ENCODE measurements around the gene TBC1D16.

The TBC1D16 gene

DNA sequence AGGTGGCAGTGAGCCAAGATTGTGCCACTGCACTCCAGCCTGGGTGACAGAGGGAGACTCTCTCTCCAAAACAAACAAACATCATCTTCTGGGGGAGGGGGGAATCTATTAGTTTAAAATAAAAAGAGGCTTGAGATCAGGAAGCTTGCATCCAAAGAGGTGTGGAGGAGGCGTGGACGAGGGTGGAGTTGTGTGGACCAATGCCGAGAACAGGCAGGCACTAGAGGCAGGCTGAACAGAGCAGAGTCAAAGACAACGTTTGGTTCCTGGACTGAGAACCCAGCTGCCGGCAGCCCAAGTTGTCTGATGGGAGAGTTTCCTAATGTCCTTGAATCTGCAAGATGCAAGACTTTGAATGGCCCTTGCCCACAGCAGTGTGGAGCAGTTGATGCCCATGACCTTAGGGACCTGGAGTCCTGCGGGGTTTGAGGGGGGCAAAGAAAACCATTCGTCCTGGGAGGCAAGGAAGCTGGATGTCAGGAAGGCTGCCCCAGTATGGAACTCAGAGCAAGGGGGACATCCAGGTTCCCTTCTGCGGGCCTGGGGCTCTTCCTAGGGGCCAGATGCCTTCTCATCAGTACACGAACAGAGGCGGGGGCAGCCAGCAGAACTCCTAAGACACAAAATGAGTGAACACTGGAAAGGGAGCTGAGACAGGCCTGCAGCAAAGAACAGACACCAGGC is 9.2 kb downstream of the TBC1D16 start:
- no peak for DNase-seq (ENCODE audit: low read depth in 1 of 2, low spot score in 1 of 2)

DNA sequence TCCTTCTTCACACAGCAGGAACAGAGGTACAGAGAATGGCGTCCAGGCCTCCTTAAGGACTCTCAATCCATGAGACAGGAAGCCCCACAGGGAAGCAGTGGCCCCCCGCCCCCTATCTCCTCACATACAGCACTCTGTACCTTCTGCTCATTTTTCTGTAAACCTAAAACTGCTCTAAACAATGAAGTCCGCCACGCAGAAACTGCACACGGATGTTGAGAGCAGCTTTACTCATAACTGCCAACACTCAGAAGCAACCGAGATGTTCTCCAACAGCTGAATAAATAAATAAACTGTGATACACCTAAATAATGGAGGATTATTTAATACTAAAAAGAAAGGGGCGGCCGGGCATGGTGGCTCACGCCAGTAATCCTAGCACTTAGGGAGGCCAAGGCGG is 9.9 kb downstream of the TBC1D16 start:
- DNase-seq (ENCODE audit: low read depth in 1 of 2, low spot score in 1 of 2), result no peak

DNA sequence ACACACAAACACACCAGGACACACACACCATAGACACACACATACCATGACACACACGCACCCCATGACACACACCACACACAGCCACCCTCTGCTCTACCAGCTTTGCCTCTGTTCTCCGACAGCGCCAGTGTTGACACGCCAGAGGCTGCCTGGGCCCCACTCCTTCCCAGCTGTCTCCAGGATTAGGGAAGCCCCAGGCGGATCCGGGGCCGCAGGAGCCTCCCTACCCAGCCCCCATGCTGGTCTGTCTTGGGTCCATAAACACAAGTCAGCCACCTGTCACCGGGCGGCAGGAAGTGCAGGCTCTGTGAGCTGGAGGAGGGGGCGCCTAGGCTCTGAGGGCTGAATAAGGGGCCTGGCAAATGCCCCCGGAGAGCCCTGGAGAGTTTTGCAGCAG is 10.5 kb downstream of the TBC1D16 start:
- DNase-seq (ENCODE audit: low read depth in 1 of 2, low spot score in 1 of 2), result no peak

DNA sequence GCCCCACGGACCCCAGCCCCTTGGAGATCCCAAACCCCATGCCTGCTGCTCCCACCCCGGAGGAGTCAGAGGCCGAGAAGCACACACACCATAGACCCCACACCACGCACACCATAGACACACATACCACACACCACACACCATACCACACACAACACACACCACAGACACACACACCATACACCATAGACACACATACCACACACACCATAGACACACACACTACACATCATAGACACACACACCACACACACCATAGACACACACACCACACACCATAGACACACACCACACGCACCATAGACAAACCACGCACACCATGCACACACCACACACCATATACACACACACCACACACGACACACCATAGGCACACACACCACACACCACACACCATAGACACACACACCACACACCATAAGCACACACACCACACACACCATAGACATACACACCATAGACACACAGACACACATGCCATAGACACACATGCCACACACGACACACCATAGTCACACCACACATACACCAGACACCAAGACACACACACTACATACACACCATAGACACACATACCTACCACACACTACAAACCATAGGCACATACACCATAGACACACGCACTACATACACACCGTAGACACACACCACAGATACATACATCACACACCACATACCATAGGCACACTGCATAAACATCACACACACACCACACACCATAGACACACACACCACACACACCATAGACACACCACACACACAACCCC is 11.3 kb downstream of the TBC1D16 start:
- DNase-seq (ENCODE audit: low read depth in 1 of 2, low spot score in 1 of 2), result no peak

DNA sequence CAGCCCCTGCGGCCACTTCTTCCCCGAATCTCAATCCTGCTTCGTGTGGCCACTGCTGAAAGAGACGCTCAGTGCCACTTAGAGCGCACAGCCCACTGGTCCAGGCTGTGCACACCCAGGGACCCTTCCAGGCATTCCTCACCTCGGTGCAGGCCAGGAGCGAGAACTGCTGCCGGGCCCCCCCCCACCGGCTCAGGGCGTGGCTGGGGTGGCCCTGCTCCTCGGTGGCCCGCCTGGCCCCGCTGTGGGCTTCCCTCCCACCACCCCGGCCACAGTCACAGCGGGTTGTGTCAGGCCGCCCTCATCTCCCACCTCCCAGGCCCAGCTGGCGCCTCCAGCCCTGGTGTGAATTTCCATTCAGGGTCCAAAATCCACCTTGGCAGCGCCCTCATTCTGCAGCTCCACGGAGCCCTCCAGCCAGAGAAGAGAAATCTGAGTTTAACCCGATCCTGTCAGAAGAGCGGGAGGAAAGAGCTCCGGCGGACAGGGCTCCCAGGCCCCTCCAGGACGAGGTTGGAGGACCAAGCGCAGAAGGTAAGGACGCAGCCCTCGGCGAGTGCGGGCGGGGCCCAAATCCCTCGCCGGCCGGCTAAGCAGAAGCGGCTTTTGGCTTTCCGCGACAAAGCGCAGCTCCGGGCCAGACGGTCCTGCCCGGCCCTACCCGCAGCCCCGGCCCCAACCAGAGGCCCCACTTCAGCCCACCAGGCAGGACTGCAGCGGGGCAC is 12.0 kb downstream of the TBC1D16 start:
- DNase-seq (ENCODE audit: low read depth in 1 of 2, low spot score in 1 of 2), result no peak

DNA sequence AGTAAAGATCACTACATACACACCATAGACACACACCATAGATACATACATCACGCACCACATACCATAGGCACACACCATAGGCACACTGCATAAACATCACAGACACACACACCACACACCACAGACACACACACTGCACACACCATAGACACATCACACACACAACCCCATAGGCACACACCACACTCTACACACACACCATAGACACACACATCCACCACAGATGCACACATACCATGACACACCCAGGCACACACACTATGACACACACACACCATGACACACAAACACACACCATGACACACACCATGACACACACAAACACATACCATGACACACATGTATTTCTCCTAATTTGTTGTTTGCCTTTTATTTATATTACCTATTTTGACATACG is 14.1 kb downstream of the TBC1D16 start:
- DNase-seq (ENCODE audit: low read depth in 1 of 2, low spot score in 1 of 2), result no peak

DNA sequence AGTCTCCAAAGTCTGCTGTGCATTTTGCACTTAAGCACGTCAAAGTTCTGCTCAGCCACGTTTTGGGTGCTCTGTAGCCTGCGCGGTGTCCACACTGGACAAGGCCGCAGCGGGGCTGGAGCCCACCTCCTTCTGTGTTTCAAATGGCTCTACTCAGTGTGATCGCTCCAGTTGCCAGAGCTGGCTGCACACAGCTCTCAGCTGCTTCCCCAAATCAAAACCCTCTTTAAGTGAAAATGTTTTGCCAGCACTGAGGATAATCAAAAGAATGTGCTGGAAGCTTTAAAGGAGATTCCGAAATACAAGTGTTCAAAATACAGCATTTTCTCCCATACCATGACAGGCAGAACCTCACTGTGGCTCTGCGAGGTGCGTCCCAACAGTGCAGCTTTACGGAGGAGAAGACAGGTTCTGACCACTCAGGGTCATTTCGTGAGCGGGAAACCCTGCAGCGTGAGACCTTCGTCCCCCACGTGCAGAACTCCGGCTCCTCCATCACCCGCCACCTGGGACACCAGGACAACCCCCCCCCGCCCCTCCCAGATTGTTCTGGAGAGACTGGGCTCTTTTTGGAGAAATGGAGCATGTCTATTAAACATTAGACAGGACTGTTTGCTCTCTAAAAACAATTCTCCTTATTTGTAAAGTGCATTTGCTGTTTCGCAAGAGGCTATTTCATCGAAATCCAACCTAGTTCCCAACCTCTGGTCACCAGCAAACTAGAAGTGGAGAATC is 16.6 kb downstream of the TBC1D16 start:
- no peak for DNase-seq (ENCODE audit: low read depth in 1 of 2, low spot score in 1 of 2)

DNA sequence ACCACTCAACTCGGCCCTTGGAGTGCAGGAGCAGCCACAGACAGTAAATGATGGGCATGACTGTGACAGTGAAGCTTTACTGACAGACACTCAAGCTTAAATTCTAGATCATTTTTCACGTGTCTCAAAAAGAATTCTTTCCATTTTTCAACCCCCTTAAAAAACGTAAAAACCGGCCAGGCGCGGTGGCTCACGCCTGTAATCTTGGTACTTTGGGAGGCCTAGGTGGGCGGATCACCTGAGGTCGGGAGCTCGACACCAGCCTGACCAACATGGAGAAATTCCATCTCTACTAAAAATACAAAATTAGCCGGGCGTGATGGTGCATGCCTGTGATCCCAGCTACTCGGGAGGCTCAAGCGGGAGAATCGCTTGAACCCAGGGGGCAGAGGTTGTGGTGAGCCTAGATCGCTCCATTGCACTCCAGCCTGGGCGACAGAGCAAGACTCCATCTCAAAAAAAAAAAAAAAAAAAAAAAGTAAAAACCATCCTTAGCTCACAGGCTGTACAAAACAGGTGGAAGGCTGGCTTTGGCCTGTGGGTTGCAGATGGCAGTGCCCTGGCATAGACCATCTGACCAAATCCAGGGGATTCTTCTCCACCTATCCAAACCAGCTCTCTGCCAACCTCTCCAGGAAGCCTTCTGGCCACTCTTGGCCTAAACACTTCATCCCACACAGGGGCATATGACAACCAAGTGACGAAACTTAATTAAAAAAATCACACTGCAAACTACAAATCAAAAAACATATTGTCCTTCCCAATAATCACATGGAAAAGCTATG is 18.3 kb downstream of the TBC1D16 start:
- DNase-seq (ENCODE audit: low read depth in 1 of 2, low spot score in 1 of 2), result no peak

DNA sequence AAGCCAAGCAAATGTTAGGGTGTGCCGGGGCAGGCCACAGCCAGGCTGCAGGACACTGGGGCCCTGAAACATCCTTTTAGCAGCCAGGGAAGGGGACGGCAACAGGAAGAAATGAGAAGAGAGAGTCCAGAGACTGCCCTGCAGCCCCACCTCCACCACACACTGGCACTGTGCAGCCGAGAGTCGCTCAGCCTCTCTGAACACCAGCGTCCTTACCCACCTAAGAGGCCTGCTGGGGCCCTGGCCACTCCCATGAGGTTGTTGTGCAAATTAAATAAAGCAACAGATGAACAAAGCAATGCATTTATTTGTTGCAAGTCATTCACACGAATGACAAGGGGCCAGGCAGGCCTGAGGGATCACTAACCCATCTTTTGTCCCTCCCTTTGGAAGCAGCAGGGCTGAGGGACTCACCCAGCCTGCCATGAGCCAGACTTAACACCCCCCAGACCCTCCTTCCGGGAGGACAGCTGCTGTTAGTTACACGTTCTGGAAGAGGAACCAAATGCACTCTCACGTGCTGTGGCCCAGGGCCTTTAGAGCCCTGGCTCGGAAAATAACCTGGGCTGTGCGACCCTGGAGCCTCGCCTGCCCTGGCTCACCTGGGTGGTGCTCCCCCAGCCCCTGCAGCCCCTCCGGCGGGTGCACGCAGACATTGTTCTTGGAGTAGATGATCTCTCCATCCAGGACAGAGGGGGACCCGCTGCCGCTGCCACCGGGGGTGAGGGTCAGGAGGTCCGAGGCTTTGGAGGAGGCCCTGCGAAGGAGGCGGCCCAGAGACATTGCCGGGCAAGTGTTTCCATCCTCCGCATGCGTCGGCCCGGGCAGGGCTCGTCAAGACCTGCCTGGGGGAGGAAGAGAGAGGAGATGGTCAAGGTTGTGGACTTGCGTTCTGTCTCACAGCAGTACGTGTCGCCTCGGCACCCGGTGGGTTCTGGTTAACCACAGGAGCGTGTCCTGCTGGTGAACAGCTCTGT is 22.6 kb downstream of the TBC1D16 start:
- DNase-seq (ENCODE audit: low read depth in 1 of 2, low spot score in 1 of 2), result no peak

DNA sequence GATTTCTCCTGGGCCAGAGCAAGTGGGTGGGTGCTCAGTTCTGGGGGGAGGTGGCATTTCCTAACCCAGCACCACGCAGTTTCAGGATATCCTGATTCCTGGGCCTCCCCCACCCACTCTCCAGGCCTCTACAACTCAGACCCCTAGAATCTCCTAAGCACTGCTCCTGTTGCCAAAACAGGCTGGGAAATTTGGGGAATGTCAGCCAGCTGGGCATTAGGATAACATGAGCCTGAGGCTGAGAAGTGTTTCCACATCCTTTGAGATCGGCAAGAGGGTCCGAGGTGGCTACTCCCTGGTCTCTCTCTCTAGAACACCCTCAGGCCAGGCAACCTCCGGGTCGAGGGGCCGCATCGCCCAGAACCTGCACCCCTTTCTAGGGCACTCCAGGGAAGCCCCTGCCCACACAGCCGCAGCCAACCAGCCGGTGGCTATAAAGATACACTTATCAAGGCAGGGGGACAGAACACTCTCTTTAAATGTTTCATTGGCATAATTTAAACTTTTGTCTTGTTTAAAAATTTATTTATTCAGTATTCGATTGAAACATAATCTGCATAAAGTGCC is 23.6 kb downstream of the TBC1D16 start:
- DNase-seq (ENCODE audit: low read depth in 1 of 2, low spot score in 1 of 2), result no peak

DNA sequence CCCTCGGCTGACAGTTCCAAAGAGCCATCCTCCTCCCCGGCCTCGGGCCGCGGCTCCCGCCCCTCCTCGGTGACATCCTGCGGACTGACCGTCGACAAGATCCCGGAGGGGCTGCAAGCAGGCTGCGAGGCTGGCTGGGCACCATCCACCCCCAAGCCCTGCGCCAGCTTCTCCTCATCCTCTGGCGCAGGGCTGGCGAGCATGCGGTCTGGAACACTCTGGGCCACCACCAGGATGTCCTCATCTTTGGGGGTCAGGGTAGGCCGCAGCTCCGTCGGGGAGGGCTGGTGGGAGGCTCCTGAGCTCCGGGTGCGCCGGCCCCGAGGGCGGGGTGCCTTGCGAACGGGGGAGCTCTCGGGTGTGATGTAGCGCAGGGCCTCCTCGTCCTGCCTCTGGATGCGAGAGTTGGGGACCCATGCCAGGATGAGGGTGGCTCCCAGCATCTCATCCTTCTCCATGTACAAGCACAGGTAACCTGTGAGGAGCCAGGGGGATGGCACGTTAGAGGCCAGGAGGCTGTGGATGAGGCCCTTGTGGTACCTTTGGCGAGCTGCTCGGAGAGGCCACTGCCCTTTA is 25.3 kb downstream of the TBC1D16 start:
- DNase-seq (ENCODE audit: low read depth in 1 of 2, low spot score in 1 of 2), result no peak

DNA sequence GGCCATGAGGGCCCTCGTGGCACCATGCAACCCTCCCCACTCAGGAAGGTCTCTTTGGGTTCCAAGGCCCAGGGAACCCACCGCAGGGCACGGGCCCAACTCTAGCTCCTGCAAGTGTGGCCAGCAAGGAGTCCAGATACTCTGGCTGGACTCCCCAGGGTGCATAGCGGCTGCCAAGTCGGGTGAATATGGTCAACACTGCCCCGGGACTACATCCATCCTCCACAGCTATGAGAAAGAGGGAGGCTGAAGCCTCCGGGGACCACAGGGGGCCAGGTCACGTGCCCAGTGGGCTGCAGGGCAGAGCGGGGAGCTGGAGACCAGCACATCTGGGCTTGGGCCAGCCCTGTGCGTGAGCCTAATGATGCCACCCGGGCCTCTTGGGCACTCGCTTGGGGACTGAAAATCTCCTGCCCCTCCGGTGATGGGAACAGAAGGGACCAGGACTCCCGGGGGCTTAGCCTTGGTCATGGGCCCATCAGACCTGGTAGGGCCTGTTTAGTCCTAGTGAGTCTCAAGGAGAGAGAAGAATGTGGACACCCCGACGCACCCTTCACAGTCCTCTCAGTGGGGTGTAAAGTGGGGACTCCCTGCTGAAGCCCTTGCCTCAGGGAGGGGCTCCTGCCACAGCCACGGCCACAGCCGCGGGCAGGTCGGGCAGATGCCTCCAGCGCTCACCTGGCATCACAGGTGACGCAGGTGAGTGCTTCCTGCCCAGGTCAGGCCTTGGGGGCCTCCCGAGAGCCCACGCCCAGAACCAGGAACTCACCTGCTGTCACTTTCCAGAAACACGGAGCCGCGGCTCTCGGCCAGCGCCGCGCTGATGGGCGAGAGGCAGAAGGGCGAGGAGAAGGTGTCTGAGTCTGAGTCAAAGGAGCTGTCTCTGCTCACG is 26.0 kb downstream of the TBC1D16 start:
- no peak for DNase-seq (ENCODE audit: low read depth in 1 of 2, low spot score in 1 of 2)

DNA sequence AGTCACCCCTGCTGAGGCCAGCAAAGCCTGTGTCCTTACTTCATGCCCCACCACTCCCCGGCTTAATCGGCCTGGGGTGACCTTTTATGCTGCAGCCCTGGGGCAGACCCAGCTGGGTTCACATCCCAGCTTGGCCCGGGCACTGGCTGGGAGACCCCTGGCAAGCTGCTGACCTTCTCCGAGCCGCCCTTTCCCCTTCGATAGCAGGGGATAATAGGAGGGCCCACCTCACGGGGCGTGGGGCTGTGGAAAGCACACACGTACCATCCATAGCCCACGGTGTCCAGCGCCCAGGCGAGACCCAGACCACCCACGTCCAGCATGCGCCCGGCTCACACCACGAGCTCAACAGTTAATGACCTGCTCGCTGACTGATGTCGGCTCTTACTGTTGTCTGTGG is 26.8 kb downstream of the TBC1D16 start:
- no peak for DNase-seq (ENCODE audit: low read depth in 1 of 2, low spot score in 1 of 2)

DNA sequence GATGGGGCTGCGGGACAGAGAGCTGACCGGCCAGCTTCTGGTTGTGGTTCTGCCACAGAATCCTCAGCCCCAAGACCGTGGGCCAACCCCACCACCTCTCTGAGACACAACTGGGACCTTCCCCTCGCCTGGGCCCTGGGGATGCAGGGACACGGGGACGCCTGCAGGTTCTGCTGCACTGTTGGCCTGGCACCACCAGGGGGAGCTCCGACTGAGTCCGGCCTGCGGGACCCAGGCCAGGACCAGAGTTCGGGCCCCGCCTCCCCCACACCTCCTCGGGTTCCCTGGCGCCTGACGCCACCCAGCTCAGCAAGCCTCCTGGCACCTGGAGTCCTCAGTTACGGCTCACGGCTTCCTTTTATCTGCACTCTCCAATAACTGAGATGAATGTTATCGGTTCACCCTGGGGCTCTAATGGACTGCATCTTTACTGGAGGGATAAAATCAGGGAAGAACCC is 27.3 kb downstream of the TBC1D16 start:
- DNase-seq (ENCODE audit: low read depth in 1 of 2, low spot score in 1 of 2), result peak; percentile 57 to 68

DNA sequence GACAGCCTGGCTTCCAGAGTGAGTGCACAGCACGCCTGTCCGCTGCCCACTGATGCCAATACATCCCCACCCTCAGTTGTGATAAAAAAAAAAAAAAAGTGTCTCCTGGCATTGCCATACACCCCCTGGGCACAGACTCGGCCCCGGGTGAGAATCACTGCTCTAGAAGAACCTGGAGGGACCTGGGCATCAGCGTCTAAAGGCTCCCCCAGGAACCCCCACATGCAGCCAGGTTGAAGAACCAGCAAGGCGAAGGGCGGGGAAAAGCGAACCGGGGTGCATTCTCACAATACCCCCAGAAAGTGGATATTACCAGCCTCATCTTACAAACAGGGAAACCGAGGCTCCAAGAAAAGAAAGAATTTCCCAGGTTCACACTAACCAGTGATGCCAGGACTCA is 27.7 kb downstream of the TBC1D16 start:
- DNase-seq (ENCODE audit: low read depth in 1 of 2, low spot score in 1 of 2), result no peak

DNA sequence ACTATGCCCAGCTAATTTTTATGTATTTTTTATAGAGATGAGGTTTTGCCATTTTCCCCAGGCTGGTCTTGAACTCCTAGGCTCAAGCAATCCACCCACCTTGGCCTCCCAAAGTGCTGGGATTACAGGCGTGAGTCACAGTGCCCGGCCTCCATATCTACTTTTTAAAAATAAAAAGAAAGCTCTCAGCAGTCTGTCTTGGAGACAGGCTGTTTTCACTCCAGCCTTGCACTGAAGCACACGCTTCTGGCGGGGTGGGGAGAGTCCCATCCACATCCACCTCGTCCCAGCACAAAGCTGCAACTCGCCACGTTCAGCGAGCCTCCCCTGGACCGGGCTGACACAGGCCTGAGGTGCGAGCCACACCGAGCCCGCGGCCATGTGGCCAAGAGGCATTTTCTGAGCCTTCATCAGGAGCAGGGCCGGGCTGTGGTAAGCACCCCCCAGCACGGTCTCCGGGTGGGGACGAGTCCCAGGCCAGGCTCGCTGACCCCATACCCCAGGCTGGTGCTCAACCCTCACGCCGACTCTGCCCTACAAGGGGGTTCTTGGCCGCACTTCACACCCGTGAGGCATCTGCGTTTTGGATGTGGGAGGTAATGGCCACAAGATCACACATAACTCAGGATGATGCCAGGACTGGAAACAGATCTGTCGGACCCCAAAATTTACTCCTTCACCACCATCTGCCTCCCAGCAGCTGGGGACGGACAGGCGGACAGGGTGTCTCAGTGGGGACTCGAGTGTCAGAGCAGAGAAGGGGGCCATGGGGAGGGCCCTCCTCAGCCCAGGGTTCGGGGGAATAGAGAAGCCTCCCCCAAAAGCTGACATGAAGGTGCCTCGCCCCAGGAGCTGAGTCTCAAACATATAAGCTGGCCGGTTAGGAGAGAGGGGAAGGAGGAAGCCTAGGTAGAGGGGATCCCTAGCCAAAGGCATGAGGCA is 28.6 kb downstream of the TBC1D16 start:
- no peak for DNase-seq (ENCODE audit: low read depth in 1 of 2, low spot score in 1 of 2)

DNA sequence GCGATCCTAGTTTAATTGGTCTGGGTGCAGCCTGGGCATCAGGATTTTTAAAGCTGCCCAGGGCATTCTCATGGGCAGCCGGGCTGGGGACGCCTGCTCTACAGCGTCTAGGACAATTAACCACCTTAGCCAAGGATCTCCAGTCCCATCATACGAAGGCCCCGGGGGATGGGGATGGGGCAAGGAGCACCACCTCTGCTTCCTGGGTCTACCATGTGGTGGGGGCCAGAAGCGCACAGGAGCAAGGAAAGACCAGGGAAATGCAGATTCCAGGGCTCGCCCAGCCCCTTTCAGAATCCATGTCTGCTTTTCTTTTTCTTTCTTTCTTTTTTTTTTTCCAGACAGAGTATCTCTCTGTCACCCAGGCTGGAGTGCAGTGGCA is 29.3 kb downstream of the TBC1D16 start:
- no peak for DNase-seq (ENCODE audit: low read depth in 1 of 2, low spot score in 1 of 2)

Data from stimulated activated CD4-positive, alpha-beta T cell treated with anti-CD3 and anti-CD28 coated beads, Interleukin-15, amount 100 ng/mL, for 1 hour (primary cell).